Tibial nerve (tissue), 4 donors: ENCODE measurements around the gene GLP1R. TPM values are rescaled to one million over a fixed set of nuclear protein-coding genes. Genes with fewer than 3 reads are reported as not detected.
A peak's percentile ranks its signal among the peaks of the same experiment; 100 is the strongest.

Experiments
- DNase-seq, 2 donors: peaks; one replicate each; pipeline ENCODE4 v3.0.0-alpha.2; 2019; ENCODE audit warnings: low spot score in 2 of 2
- H3K27ac ChIP-seq, 4 donors: fragments of 200-600 bp; sonication (generic) in 3 of 4; one replicate each; pipeline ENCODE4 v1.5.1; 2017 to 2019; ENCODE audit warnings: mild to moderate bottlenecking in 1 of 4
- H3K27me3 ChIP-seq, 2 donors: fragments of 200-600 bp; sonication (generic) in 1 of 2; one replicate each; pipeline versions ENCODE4 v1.5.1 to v1.6.0; 2017 to 2019
- H3K36me3 ChIP-seq, 3 donors: fragments of 200-600 bp; sonication (generic); one replicate each; pipeline ENCODE4 v1.5.1; 2018 to 2019
- H3K4me1 ChIP-seq, 4 donors: fragments of 200-600 bp; sonication (generic) in 3 of 4; one replicate each; pipeline ENCODE4 v1.5.1; 2017 to 2019
- H3K4me3 ChIP-seq, 4 donors: fragments of 200-600 bp; sonication (generic) in 3 of 4; one replicate each; pipeline ENCODE4 v1.5.1; 2017 to 2019; ENCODE audit warnings: mild to moderate bottlenecking in 1 of 4, moderate library complexity in 1 of 4
- H3K9me3 ChIP-seq, 4 donors: fragments of 200-600 bp; sonication (generic) in 3 of 4; one replicate each; pipeline ENCODE4 v1.5.1; 2017 to 2019
- CTCF ChIP-seq, 5 experiments: fragments of 200-600 bp in 3 of 5; fragments of 450-650 bp in 2 of 5; sonication (generic) in 3 of 5; IDR thresholded peaks; one replicate each; pipeline ENCODE4 v1.5.1; 2016 to 2019; ENCODE audit warnings: antibody characterized with exemption in 5 of 5, mild to moderate bottlenecking in 3 of 5, moderate library complexity in 2 of 5
- EP300 ChIP-seq, 2 donors: sonication (generic); formaldehyde crosslinking; IDR thresholded peaks; one replicate each; pipeline ENCODE4 v1.6.1; 2017; ENCODE audit warnings: antibody characterized with exemption in 2 of 2, mild to moderate bottlenecking in 1 of 2
- POLR2A ChIP-seq, 2 donors: fragments of 450-650 bp; IDR thresholded peaks; one replicate each; pipeline ENCODE4 v1.6.1; 2017; ENCODE audit warnings: antibody characterized with exemption in 2 of 2, mild to moderate bottlenecking in 2 of 2, moderate library complexity in 2 of 2
- WGBS, 2 donors: methylation state at CpG; one replicate each; pipeline ENCODE4 v1.1.5; 2018; 5-methylcytosine and 5-hydroxymethylcytosine counted together
- total RNA-seq, 4 donors: library from RNA; depleted of rRNA; stranded (reverse); fragments of >200 nt; gene quantifications; one replicate each; pipeline ENCODE4 v1.1.0, GENCODE V29; 2016

GLP1R gene
- total RNA-seq, 4 donors from 2014 or later: 0.20 to 4.2 (median 1.3) TPM

DNA sequence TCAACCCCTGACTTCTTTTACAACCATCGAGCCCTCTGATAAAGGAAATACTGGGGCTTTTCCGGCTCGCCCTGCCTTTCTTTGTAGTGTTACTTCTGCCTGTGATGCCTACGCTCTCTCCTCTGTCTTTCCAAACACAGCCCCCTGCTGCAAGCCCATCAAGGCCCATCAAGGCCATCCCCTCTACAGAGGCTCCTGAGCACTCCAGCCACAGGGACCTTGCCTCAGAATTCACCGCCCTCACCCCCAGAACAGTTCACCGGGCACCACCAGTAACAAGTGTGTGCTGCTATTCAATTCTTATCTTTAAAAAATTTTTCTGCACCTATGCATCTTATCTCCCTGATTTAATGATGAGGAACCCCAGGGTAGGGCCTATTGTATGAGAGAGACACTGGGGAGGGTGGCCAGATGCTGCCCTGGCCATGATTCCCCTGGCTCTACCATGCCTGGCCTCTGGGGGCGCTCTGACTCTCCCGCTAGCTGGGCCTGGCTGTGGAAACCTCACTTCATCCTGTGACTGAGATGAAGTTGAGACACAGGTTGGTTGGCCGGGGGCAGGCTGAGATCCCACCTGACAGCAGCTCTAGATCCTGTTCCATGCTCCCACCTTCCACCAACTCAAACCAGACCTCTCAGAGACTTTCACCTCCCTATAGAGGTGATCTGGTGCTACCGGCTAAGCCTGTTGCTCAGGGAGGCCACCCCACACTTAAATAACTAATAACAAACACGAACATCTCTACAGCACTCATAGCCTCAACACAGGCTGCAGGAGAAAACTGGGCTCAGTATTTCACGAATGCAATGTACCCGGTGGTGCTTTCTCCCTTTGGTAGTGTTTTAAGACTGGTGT, 19.2 kb upstream of the GLP1R start:
- H3K4me1 ChIP-seq: no peaks in the 10 kb centered on the region
- no peak for TF ChIP-seq POLR2A (IDR thresholded peaks at IDR 0.05)
- TF ChIP-seq CTCF (IDR thresholded peaks at IDR 0.05): peak in 2 of 5 experiments; percentile 12 to 36
- H3K27me3 ChIP-seq: peaks cover 0 to 5% of the 10 kb centered on the region in 2 donors
- 74 to 80% methylated on average over 13 of the region's 13 CpGs for WGBS, 2 donors
- DNase-seq: no peak
- no peak overlapping the region for H3K4me3 ChIP-seq
- no peaks in the 10 kb centered on the region for H3K9me3 ChIP-seq
- H3K27ac ChIP-seq: no peak overlapping the region
- no peaks in the 10 kb centered on the region for H3K36me3 ChIP-seq

DNA sequence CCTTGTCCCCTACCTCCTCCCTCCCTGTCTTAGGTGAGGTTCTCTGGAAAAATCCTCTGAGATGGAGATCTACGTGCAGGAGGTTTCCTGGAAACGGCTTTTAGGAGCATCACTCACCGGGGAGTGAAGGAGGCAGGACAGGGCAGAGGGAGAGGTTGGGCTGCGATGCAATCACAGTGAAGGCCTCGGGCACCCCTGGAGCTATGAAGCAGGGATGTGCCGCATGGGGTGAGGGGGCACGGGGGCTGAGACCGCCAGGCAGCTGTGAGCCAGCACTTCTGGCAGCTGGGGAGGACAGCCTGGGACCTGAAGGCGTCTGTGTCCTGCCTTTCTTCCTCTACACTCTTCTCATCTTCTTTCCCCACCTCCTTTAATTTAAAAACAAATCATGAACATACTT, 12.9 kb upstream of the GLP1R start:
- Histone ChIP-seq H3K4me1 (no peaks in the 10 kb centered on the region), H3K27ac (no peak overlapping the region), H3K9me3 (no peaks in the 10 kb centered on the region), H3K4me3 (no peak overlapping the region), H3K36me3 (no peaks in the 10 kb centered on the region), H3K27me3 (peaks cover 0 to 34% of the 10 kb centered on the region in 2 donors)
- TF ChIP-seq CTCF (IDR thresholded peaks at IDR 0.05) (no peak), EP300 (IDR thresholded peaks at IDR 0.05) (no peak), POLR2A (IDR thresholded peaks at IDR 0.05) (no peak)
- DNase-seq: no peak
- 37 to 61% methylated on average over 9 of the region's 9 CpGs for WGBS, 2 donors

- Histone ChIP-seq H3K27me3 (peaks cover 0 to 34% of the 10 kb centered on the region in 2 donors), H3K27ac (no peak overlapping the region), H3K9me3 (peaks cover 0 to 4% (median 0%) of the 10 kb centered on the region in 4 donors), H3K4me1 (no peaks in the 10 kb centered on the region), H3K36me3 (no peaks in the 10 kb centered on the region), H3K4me3 (no peak overlapping the region)
- no peak for TF ChIP-seq EP300 (IDR thresholded peaks at IDR 0.05)
- no peak for TF ChIP-seq POLR2A (IDR thresholded peaks at IDR 0.05)
- no peak for TF ChIP-seq CTCF (IDR thresholded peaks at IDR 0.05)
- 50 to 52% methylated on average over 4 of the region's 4 CpGs for WGBS, 2 donors
- DNase-seq: no peak
Measured at GRCh38 chr6:39037082-39037508, 11.5 kb upstream of the GLP1R start.

- 57 to 60% methylated on average over 4 to 5 of the region's 6 CpGs for WGBS, 2 donors
- DNase-seq: no peak
- Histone ChIP-seq H3K4me3 (no peak overlapping the region), H3K36me3 (no peaks in the 10 kb centered on the region), H3K27me3 (peaks cover 0 to 34% of the 10 kb centered on the region in 2 donors), H3K27ac (no peak overlapping the region), H3K9me3 (peaks cover 0 to 4% (median 0%) of the 10 kb centered on the region in 4 donors), H3K4me1 (no peaks in the 10 kb centered on the region)
- TF ChIP-seq EP300 (IDR thresholded peaks at IDR 0.05): no peak
- TF ChIP-seq CTCF (IDR thresholded peaks at IDR 0.05): no peak
- TF ChIP-seq POLR2A (IDR thresholded peaks at IDR 0.05): no peak
Measured at GRCh38 chr6:39037707-39038106, 10.9 kb upstream of the GLP1R start.

- H3K27ac ChIP-seq: no peak overlapping the region
- TF ChIP-seq CTCF (IDR thresholded peaks at IDR 0.05) (no peak), POLR2A (IDR thresholded peaks at IDR 0.05) (no peak), EP300 (IDR thresholded peaks at IDR 0.05) (no peak)
- H3K9me3 ChIP-seq: peaks cover 0 to 4% (median 0%) of the 10 kb centered on the region in 4 donors
- no peaks in the 10 kb centered on the region for H3K36me3 ChIP-seq
- WGBS, 2 donors: 80 to 83% methylated on average over 10 of the region's 10 CpGs
- H3K4me3 ChIP-seq: no peak overlapping the region
- no peaks in the 10 kb centered on the region for H3K4me1 ChIP-seq
- no peak for DNase-seq
- peaks cover 0 to 34% of the 10 kb centered on the region in 2 donors for H3K27me3 ChIP-seq
Measured at GRCh38 chr6:39040080-39040673, 8.4 kb upstream of the GLP1R start.
